ENCODE data around the gene LIN54. TPM values are rescaled to one million over a fixed set of nuclear protein-coding genes. Genes with fewer than 3 reads are reported as not detected.
"Not testable (repeated sequence)": the region's sequence is repeated elsewhere in the genome, so short reads cannot be mapped to it uniquely, and the experiment has no call there.

The LIN54 gene
- 17.4 and 17.5 TPM in 2 replicates for total RNA-seq (2014; rRNA removed; shearing (Covaris generic))

GRCh38 chr4:83010522-83011318 is at the start of gene LIN54:
TSS of gene LIN54 (minus strand) at chr4:83010823. CDS start at chr4:82984844, 25,979 bp downstream.
- peak; percentile 62 for DNase-seq (ENCODE audit: low spot score)

GRCh38 chr4:83054928-83055327 is 44.3 kb upstream of the LIN54 start:
- peak; percentile 55 for DNase-seq (ENCODE audit: low spot score)

- DNase-seq (ENCODE audit: low spot score): not testable (repeated sequence)
Measured at GRCh38 chr4:83048781-83049180, 38.2 kb upstream of the LIN54 start.

GRCh38 chr4:83046693-83047473 is 36.3 kb upstream of the LIN54 start:
- no peak for DNase-seq (ENCODE audit: low spot score)

GRCh38 chr4:83043801-83044407 is 33.3 kb upstream of the LIN54 start:
- DNase-seq (ENCODE audit: low spot score): no peak

- DNase-seq (ENCODE audit: low spot score): not testable (repeated sequence)
Measured at GRCh38 chr4:83043157-83043556, 32.5 kb upstream of the LIN54 start.

- no peak for DNase-seq (ENCODE audit: low spot score)
Measured at GRCh38 chr4:83040269-83040668, 29.6 kb upstream of the LIN54 start.

GRCh38 chr4:83036991-83037665 is 26.5 kb upstream of the LIN54 start:
- no peak for DNase-seq (ENCODE audit: low spot score)

GRCh38 chr4:83034630-83035494 is 24.2 kb upstream of the LIN54 start, which contains the start of gene COPS4:
TSS of gene COPS4 (plus strand) at chr4:83035183. CDS start at chr4:83035225, 42 bp downstream.
- peak; percentile 99 for DNase-seq (ENCODE audit: low spot score)

GRCh38 chr4:83029688-83030087 is 19.1 kb upstream of the LIN54 start:
- no peak for DNase-seq (ENCODE audit: low spot score)

GRCh38 chr4:83028976-83029375 is 18.4 kb upstream of the LIN54 start:
- no peak for DNase-seq (ENCODE audit: low spot score)

GRCh38 chr4:83025563-83025962 is 14.9 kb upstream of the LIN54 start:
- no peak for DNase-seq (ENCODE audit: low spot score)

GRCh38 chr4:83024233-83024632 is 13.6 kb upstream of the LIN54 start:
- DNase-seq (ENCODE audit: low spot score): no peak

- not testable (repeated sequence) for DNase-seq (ENCODE audit: low spot score)
Measured at GRCh38 chr4:83023599-83023998, 13.0 kb upstream of the LIN54 start.

- DNase-seq (ENCODE audit: low spot score): no peak
Measured at GRCh38 chr4:83022724-83023450, 12.3 kb upstream of the LIN54 start.

GRCh38 chr4:83019794-83020494 is 9.3 kb upstream of the LIN54 start:
- DNase-seq (ENCODE audit: low spot score): no peak

- no peak for DNase-seq (ENCODE audit: low spot score)
Measured at GRCh38 chr4:83013902-83014301, 3.3 kb upstream of the LIN54 start.

GRCh38 chr4:83013420-83013867 is 2.8 kb upstream of the LIN54 start:
- DNase-seq (ENCODE audit: low spot score): no peak
